ENCODE results near the gene NOSIP.

Gene NOSIP

GRCh38 chr19:49580264-49581006 lies at the start of gene NOSIP:
Gene NOSIP, minus strand, starts transcription at chr19:49580556. Its CDS starts 19,865 bp downstream, at chr19:49560691.
- TF ChIP-seq CTCF (IDR thresholded peaks at IDR 0.05): no peak

- TF ChIP-seq CTCF (IDR thresholded peaks at IDR 0.05): no peak
Observed at GRCh38 chr19:49629659-49630058, 49.3 kb upstream of the NOSIP start.

GRCh38 chr19:49626226-49626625 lies 45.9 kb upstream of the NOSIP start:
- TF ChIP-seq CTCF (IDR thresholded peaks at IDR 0.05): no peak

GRCh38 chr19:49624967-49625910 lies 44.9 kb upstream of the NOSIP start:
- TF ChIP-seq CTCF (IDR thresholded peaks at IDR 0.05): no peak

GRCh38 chr19:49616945-49617344 lies 36.6 kb upstream of the NOSIP start:
- no peak for TF ChIP-seq CTCF (IDR thresholded peaks at IDR 0.05)

GRCh38 chr19:49616532-49616931 lies 36.2 kb upstream of the NOSIP start:
- TF ChIP-seq CTCF (IDR thresholded peaks at IDR 0.05): no peak

- TF ChIP-seq CTCF (IDR thresholded peaks at IDR 0.05): no peak
Observed at GRCh38 chr19:49615861-49616260, 35.5 kb upstream of the NOSIP start.
